ENCODE measurements around the gene PIM2. TPM values are rescaled to one million over a fixed set of nuclear protein-coding genes. Genes with fewer than 3 reads are reported as not detected.
A peak's percentile ranks its signal among the peaks of the same experiment; 100 is the strongest.

PIM2 gene
- total and polyA plus RNA-seq, 9 of the 15 experiments (the other 6 are each of a cell fraction or from before 2014, with no cell fraction given) = 67.6 to 191 (median 108) TPM

- TF ChIP-seq, protein P1, sequence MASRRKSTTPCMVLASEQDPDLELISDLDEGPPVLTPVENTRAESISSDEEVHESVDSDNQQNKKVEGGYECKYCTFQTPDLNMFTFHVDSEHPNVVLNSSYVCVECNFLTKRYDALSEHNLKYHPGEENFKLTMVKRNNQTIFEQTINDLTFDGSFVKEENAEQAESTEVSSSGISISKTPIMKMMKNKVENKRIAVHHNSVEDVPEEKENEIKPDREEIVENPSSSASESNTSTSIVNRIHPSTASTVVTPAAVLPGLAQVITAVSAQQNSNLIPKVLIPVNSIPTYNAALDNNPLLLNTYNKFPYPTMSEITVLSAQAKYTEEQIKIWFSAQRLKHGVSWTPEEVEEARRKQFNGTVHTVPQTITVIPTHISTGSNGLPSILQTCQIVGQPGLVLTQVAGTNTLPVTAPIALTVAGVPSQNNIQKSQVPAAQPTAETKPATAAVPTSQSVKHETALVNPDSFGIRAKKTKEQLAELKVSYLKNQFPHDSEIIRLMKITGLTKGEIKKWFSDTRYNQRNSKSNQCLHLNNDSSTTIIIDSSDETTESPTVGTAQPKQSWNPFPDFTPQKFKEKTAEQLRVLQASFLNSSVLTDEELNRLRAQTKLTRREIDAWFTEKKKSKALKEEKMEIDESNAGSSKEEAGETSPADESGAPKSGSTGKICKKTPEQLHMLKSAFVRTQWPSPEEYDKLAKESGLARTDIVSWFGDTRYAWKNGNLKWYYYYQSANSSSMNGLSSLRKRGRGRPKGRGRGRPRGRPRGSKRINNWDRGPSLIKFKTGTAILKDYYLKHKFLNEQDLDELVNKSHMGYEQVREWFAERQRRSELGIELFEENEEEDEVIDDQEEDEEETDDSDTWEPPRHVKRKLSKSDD (conservative IDR thresholded peaks at IDR 0.05; ENCODE audit: low read length) = no peak
- TF ChIP-seq, protein P2, sequence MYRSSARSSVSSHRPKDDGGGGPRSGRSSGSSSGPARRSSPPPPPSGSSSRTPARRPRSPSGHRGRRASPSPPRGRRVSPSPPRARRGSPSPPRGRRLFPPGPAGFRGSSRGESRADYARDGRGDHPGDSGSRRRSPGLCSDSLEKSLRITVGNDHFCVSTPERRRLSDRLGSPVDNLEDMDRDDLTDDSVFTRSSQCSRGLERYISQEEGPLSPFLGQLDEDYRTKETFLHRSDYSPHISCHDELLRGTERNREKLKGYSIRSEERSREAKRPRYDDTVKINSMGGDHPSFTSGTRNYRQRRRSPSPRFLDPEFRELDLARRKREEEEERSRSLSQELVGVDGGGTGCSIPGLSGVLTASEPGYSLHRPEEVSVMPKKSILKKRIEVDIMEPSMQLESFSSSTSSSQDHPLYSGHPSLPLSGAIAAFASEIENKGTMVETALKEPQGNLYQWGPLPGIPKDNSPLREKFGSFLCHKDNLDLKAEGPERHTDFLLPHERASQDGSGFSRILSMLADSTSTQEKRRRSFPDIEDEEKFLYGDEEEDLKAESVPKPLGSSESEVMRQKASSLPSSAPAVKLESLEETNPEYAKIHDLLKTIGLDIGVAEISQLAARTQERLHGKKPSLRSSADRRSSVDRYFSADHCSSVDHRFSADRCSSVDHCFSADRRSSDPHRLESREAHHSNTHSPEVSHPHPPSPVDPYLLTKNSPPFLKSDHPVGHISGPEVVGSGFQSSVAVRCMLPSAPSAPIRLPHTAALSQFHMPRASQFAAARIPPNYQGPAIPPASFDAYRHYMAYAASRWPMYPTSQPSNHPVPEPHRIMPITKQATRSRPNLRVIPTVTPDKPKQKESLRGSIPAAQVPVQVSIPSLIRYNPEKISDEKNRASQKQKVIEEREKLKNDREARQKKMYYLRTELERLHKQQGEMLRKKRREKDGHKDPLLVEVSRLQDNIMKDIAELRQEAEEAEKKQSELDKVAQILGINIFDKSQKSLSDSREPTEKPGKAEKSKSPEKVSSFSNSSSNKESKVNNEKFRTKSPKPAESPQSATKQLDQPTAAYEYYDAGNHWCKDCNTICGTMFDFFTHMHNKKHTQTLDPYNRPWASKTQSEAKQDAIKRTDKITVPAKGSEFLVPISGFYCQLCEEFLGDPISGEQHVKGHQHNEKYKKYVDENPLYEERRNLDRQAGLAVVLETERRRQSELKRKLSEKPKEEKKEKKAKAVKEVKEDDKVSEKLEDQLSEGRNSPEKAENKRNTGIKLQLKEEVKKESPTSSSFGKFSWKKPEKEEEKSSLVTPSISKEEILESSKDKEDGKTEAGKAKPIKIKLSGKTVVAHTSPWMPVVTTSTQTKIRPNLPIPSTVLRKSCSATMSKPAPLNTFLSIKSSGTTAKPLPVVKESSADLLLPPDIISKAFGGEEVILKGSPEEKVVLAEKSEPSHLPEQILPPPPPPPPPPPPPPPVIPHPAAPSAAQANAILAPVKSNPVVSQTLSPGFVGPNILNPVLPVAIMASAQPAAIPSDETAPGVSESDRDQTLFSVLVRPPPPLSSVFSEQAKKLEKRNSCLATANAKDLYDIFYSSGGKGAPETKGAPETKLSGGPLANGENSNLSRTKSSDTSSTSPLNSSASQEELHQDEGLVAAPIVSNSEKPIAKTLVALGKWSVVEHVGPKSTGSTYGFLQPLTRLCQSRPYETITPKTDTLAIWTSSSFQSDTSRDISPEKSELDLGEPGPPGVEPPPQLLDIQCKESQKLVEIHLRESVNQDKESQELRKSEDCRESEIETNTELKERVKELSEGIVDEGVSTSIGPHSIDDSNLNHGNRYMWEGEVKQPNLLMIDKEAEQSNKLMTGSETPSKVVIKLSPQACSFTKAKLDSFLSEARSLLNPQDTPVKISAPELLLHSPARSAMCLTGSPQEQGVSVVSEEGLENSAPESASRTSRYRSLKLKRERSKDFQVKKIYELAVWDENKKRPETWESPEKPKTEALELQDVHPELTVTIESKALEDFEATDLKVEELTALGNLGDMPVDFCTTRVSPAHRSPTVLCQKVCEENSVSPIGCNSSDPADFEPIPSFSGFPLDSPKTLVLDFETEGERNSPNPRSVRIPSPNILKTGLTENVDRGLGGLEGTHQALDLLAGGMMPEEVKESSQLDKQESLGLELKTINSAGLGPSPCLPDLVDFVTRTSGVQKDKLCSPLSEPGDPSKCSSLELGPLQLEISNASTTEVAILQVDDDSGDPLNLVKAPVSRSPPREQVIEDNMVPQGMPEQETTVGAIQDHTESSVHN (IDR thresholded peaks at IDR 0.05; ENCODE audit: borderline replicate concordance in 1 of 2, low read depth in 1 of 2) = 0 out of 4 replicates have a peak, but pooled peaks of 1 of the 2 experiments have one; percentile 37
- TF ChIP-seq MTA3 (IDR thresholded peaks at IDR 0.05; ENCODE audit: borderline replicate concordance) = no peak
- no peak for TF ChIP-seq MEF2A (IDR thresholded peaks at IDR 0.05; ENCODE audit: control insufficient read depth, low read depth, low read length)
- TF ChIP-seq TRIM25 (IDR thresholded peaks at IDR 0.05; ENCODE audit: borderline replicate concordance) = no peak
- no peak for TF ChIP-seq KDM1A (IDR thresholded peaks at IDR 0.05)
- no peak for TF ChIP-seq SMAD4 (CRISPR knock-in tag; conservative IDR thresholded peaks at IDR 0.05)
- peak; percentile 43; the same call in 1 of the 2 replicates for TF ChIP-seq L3MBTL2 (IDR thresholded peaks at IDR 0.05)
- no peak for TF ChIP-seq SIN3B (IDR thresholded peaks at IDR 0.05; ENCODE audit: low read depth)
- TF ChIP-seq POU5F1 (IDR thresholded peaks at IDR 0.05; ENCODE audit: borderline replicate concordance, low read depth, low read length, partially characterized antibody) = no peak
- TF ChIP-seq ZNF133 (CRISPR knock-in tag; IDR thresholded peaks at IDR 0.05) = no peak
- peak; percentile 81 for TF ChIP-seq FIP1L1 (IDR thresholded peaks at IDR 0.05; ENCODE audit: low read depth, low read length, poor library complexity, severe bottlenecking)
- no peak for TF ChIP-seq PTTG1 (tag; IDR thresholded peaks at IDR 0.05; ENCODE audit: low read depth)
- TF ChIP-seq ZNF121 (CRISPR knock-in tag; conservative IDR thresholded peaks at IDR 0.05) = no peak
- TF ChIP-seq ZNF316 (IDR thresholded peaks at IDR 0.05) = no peak
Measured at GRCh38 chrX:48911412-48912182, 7.2 kb downstream of the PIM2 start, which contains the start of gene SLC35A2 (continued).

Measured in K562 (cell line).